HEK293 (cell line): ENCODE results near the gene PHLDB1.

Experiments used
- CTCF ChIA-PET: fragments of 350-600 bp; formaldehyde crosslinking; extraction: SDS; loops from one replicate; lab custom pipeline; 2021; ENCODE audit warnings: antibody characterized with exemption; lab: Yijun Ruan, JAX
- POLR2A ChIA-PET: fragments of 300-600 bp; formaldehyde crosslinking; extraction: SDS; loops from one replicate; lab custom pipeline; 2020; ENCODE audit warnings: antibody characterized with exemption, inconsistent platforms; lab: Yijun Ruan, JAX
- H3K27ac ChIP-seq: fragments of 200-500 bp; sonication (Bioruptor generic); 2 replicates; pipeline ENCODE4 v1.5.1; 2014; ENCODE audit warnings: low read depth, low read length, control low read depth, inconsistent platforms; ENCODE audit errors: extremely low read depth
- H3K36me3 ChIP-seq, 2 experiments: fragments of 200-500 bp in 1 of 2; sonication (Bioruptor generic) in 1 of 2; 1 replicate in 1 of 2; 2 replicates in 1 of 2; pipeline ENCODE4 v1.5.1; 2014 to 2017; ENCODE audit warnings: inconsistent platforms in 2 of 2, low read length in 2 of 2; ENCODE audit not compliant: control insufficient read depth in 2 of 2, insufficient read depth in 1 of 2
- H3K4me1 ChIP-seq: fragments of 200-500 bp; sonication (Bioruptor generic); 2 replicates; pipeline ENCODE4 v1.5.1; 2014; ENCODE audit warnings: mild to moderate bottlenecking, low read length, inconsistent platforms; ENCODE audit not compliant: control insufficient read depth, insufficient read depth
- H3K4me3 ChIP-seq: 2 replicates; pipeline ENCODE4 v1.5.1; 2011; ENCODE audit warnings: low read depth, mild to moderate bottlenecking, control low read depth, low read length, moderate library complexity
- H3K9me3 ChIP-seq: fragments of 200-500 bp; sonication (Bioruptor generic); 2 replicates; pipeline ENCODE4 v1.5.1; 2014; ENCODE audit warnings: low read depth, low read length, inconsistent platforms; ENCODE audit not compliant: control insufficient read depth, insufficient read depth
- KLF10 ChIP-seq: fragments of 450-650 bp; IDR thresholded peaks from 2 replicates; pipeline ENCODE4 v1.5.1; 2018; ENCODE audit warnings: missing biosample characterization, mild to moderate bottlenecking, missing genetic modification characterization
- REPIN1 ChIP-seq: fragments of 450-650 bp; formaldehyde crosslinking; IDR thresholded peaks from 2 replicates; pipeline ENCODE4 v1.5.1; 2017; ENCODE audit warnings: missing biosample characterization, missing genetic modification characterization, low read depth
- SALL2 ChIP-seq: fragments of 450-650 bp; formaldehyde crosslinking; IDR thresholded peaks from 2 replicates; pipeline ENCODE4 v1.5.0; 2017; ENCODE audit warnings: missing biosample characterization, mild to moderate bottlenecking, missing genetic modification characterization, borderline replicate concordance
- ZBTB8A ChIP-seq: fragments of 450-650 bp; formaldehyde crosslinking; IDR thresholded peaks from 2 replicates; pipeline ENCODE4 v1.5.1; 2016; ENCODE audit warnings: missing biosample characterization, missing genetic modification characterization
- ZFP3 ChIP-seq: fragments of 450-650 bp; formaldehyde crosslinking; IDR thresholded peaks from 2 replicates; pipeline ENCODE4 v1.5.1; 2016; ENCODE audit warnings: low read depth, missing biosample characterization, missing genetic modification characterization
- ZNF121 ChIP-seq: fragments of 450-650 bp; formaldehyde crosslinking; IDR thresholded peaks from 2 replicates; pipeline ENCODE4 v1.5.1; 2016; ENCODE audit warnings: missing biosample characterization, missing genetic modification characterization
- ZNF174 ChIP-seq: fragments of 450-650 bp; formaldehyde crosslinking; IDR thresholded peaks from 2 replicates; pipeline ENCODE4 v1.5.0; 2017; ENCODE audit warnings: missing biosample characterization, mild to moderate bottlenecking, missing genetic modification characterization
- ZNF23 ChIP-seq: fragments of 450-650 bp; formaldehyde crosslinking; IDR thresholded peaks from 2 replicates; pipeline ENCODE4 v1.5.1; 2016; ENCODE audit warnings: missing biosample characterization, missing genetic modification characterization, borderline replicate concordance
- ZNF24 ChIP-seq: fragments of 450-650 bp; formaldehyde crosslinking; IDR thresholded peaks from 2 replicates; pipeline ENCODE4 v1.5.1; 2016; ENCODE audit warnings: missing biosample characterization, missing genetic modification characterization
- ZNF324 ChIP-seq: fragments of 450-650 bp; formaldehyde crosslinking; IDR thresholded peaks from 2 replicates; pipeline ENCODE4 v1.5.1; 2016; ENCODE audit warnings: missing biosample characterization, missing genetic modification characterization
- ZNF426 ChIP-seq: fragments of 450-650 bp; formaldehyde crosslinking; IDR thresholded peaks from 2 replicates; pipeline ENCODE4 v1.5.1; 2017; ENCODE audit warnings: missing biosample characterization, missing genetic modification characterization, mild to moderate bottlenecking, inconsistent platforms, moderate library complexity
- ZNF571 ChIP-seq: fragments of 450-650 bp; formaldehyde crosslinking; IDR thresholded peaks from 2 replicates; pipeline ENCODE4 v1.5.0; 2017; ENCODE audit warnings: missing biosample characterization, missing genetic modification characterization
- ZNF785 ChIP-seq: fragments of 450-650 bp; formaldehyde crosslinking; IDR thresholded peaks from 2 replicates; pipeline ENCODE4 v1.5.1; 2016; ENCODE audit warnings: missing biosample characterization, missing genetic modification characterization
- ZNF791 ChIP-seq: fragments of 450-650 bp; formaldehyde crosslinking; IDR thresholded peaks from 2 replicates; pipeline ENCODE4 v1.5.1; 2016; ENCODE audit warnings: missing biosample characterization, missing genetic modification characterization
- TF ChIP-seq, protein P1 (sequence below): fragments of 450-650 bp; formaldehyde crosslinking; IDR thresholded peaks from 2 replicates; pipeline ENCODE4 v1.5.1; 2016; ENCODE audit warnings: missing biosample characterization, missing genetic modification characterization
- TF ChIP-seq, protein P2 (sequence below): fragments of 450-650 bp; formaldehyde crosslinking; IDR thresholded peaks from 2 replicates; pipeline ENCODE4 v1.5.1; 2016; ENCODE audit warnings: missing biosample characterization, missing genetic modification characterization, low read depth
- TF ChIP-seq, protein P3 (sequence below): fragments of 450-650 bp; formaldehyde crosslinking; IDR thresholded peaks from 2 replicates; pipeline ENCODE4 v1.5.1; 2016; ENCODE audit warnings: missing biosample characterization, missing genetic modification characterization
- TF ChIP-seq, protein P4 (sequence below): fragments of 450-650 bp; formaldehyde crosslinking; IDR thresholded peaks from 2 replicates; pipeline ENCODE4 v1.5.1; 2017; ENCODE audit warnings: missing biosample characterization, missing genetic modification characterization

PHLDB1 gene

DNA sequence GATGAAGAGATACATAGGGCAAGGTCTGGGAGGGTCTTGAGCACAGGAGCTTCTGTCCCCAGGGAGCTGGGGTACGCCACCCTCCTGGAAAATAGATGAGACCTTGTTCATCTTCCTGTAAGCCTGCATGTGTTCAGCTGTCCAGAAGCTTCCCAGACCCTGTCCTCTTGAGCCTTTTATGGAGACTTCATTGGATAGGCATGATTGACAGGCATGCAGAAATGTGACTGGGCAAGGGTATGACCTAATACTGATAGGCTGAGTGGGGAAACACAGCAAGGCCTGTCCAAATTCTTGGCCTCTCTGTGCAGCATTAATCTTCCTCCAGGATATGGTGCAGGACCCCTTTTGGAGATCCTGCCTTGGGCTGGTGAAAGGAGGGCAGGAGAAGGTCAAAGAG is 19.5 kb upstream of the PHLDB1 start:
- POLR2A ChIA-PET: no interaction called here

DNA sequence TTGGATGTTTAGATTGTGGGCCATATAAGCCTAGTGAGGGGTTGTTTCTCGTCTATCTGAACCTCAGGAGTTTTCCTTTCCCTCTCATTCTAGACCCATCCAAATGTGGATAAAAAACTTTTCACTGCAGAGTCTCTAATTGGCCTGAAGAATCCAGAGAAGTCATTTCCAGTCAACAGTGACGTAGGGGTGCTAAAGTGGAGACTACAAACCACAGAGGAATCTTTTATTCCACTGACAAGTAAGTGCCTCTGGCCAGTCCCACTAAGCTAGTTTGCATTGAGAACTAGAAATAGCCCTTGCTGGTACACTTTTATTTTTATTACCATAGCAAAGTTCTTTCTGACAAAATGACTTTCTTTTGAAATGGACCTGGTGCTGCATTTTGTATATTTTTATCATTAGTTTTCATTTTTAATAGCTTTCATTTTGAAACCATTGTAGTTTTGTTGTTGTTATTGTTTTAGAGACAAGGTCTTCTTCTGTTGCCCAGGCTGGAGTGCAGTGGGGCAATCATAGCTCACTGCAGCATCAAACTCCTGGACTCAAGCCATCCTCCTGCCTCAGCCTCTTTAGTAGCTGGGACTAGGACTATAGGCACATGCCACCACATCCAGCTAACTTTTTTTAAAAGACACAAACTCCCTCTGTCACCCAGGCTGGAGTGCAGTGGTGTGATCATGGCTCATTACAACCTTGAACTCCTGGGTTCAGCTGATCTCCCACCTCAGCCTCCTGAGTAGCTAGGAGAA is 14.6 kb upstream of the PHLDB1 start:
- no peak overlapping the region for H3K27ac ChIP-seq
- ChIA-PET POLR2A (interaction anchor here (0.7 kb wide), 1 partner anchor 27 kb away, joined by 7 read pairs; no protein-coding TSS in a partner anchor), CTCF (interaction anchor here (0.6 to 5.1 kb wide), 8 partner anchors 12 to 1478 kb away, joined by 3 to 43 read pairs (median 6); partner anchors contain the start of gene PHLDB1)
- peaks cover 61 to 89% of the 10 kb centered on the region in 2 experiments for H3K36me3 ChIP-seq
- TF ChIP-seq ZNF571 (tag by site-specific recombination) (no peak), ZNF24 (tag by site-specific recombination) (no peak), ZNF121 (tag by site-specific recombination) (no peak), ZNF23 (no peak), ZNF426 (tag by site-specific recombination) (no peak), SALL2 (tag by site-specific recombination) (no peak), ZNF174 (tag by site-specific recombination) (no peak), KLF10 (no peak)
- TF ChIP-seq, protein P1, sequence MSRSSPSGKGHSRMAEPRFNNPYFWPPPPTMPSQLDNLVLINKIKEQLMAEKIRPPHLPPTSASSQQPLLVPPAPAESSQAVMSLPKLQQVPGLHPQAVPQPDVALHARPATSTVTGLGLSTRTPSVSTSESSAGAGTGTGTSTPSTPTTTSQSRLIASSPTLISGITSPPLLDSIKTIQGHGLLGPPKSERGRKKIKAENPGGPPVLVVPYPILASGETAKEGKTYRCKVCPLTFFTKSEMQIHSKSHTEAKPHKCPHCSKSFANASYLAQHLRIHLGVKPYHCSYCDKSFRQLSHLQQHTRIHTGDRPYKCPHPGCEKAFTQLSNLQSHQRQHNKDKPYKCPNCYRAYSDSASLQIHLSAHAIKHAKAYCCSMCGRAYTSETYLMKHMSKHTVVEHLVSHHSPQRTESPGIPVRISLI (tag by site-specific recombination): no peak
- TF ChIP-seq, all 188 proteins: peak for 0
- no peaks in the 10 kb centered on the region for H3K9me3 ChIP-seq
- H3K4me1 ChIP-seq: no peaks in the 10 kb centered on the region
- no peak overlapping the region for H3K4me3 ChIP-seq

More for the DNA sequence above, 19.5 kb upstream of the PHLDB1 start:
- Histone ChIP-seq H3K4me1 (no peaks in the 10 kb centered on the region), H3K4me3 (no peak overlapping the region), H3K36me3 (peaks cover 57 to 92% of the 10 kb centered on the region in 2 experiments), H3K27ac (no peak overlapping the region), H3K9me3 (no peaks in the 10 kb centered on the region)
- CTCF ChIA-PET: no interaction called here
- TF ChIP-seq ZNF791 (tag by site-specific recombination): no peak
- TF ChIP-seq, protein P2, sequence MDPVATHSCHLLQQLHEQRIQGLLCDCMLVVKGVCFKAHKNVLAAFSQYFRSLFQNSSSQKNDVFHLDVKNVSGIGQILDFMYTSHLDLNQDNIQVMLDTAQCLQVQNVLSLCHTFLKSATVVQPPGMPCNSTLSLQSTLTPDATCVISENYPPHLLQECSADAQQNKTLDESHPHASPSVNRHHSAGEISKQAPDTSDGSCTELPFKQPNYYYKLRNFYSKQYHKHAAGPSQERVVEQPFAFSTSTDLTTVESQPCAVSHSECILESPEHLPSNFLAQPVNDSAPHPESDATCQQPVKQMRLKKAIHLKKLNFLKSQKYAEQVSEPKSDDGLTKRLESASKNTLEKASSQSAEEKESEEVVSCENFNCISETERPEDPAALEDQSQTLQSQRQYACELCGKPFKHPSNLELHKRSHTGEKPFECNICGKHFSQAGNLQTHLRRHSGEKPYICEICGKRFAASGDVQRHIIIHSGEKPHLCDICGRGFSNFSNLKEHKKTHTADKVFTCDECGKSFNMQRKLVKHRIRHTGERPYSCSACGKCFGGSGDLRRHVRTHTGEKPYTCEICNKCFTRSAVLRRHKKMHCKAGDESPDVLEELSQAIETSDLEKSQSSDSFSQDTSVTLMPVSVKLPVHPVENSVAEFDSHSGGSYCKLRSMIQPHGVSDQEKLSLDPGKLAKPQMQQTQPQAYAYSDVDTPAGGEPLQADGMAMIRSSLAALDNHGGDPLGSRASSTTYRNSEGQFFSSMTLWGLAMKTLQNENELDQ: no peak
- TF ChIP-seq, protein P3, sequence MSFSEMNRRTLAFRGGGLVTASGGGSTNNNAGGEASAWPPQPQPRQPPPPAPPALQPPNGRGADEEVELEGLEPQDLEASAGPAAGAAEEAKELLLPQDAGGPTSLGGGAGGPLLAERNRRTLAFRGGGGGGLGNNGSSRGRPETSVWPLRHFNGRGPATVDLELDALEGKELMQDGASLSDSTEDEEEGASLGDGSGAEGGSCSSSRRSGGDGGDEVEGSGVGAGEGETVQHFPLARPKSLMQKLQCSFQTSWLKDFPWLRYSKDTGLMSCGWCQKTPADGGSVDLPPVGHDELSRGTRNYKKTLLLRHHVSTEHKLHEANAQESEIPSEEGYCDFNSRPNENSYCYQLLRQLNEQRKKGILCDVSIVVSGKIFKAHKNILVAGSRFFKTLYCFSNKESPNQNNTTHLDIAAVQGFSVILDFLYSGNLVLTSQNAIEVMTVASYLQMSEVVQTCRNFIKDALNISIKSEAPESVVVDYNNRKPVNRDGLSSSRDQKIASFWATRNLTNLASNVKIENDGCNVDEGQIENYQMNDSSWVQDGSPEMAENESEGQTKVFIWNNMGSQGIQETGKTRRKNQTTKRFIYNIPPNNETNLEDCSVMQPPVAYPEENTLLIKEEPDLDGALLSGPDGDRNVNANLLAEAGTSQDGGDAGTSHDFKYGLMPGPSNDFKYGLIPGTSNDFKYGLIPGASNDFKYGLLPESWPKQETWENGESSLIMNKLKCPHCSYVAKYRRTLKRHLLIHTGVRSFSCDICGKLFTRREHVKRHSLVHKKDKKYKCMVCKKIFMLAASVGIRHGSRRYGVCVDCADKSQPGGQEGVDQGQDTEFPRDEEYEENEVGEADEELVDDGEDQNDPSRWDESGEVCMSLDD (tag by site-specific recombination): no peak
- TF ChIP-seq ZBTB8A: no peak
- no peak for TF ChIP-seq ZNF324 (tag by site-specific recombination)
- TF ChIP-seq, protein P4, sequence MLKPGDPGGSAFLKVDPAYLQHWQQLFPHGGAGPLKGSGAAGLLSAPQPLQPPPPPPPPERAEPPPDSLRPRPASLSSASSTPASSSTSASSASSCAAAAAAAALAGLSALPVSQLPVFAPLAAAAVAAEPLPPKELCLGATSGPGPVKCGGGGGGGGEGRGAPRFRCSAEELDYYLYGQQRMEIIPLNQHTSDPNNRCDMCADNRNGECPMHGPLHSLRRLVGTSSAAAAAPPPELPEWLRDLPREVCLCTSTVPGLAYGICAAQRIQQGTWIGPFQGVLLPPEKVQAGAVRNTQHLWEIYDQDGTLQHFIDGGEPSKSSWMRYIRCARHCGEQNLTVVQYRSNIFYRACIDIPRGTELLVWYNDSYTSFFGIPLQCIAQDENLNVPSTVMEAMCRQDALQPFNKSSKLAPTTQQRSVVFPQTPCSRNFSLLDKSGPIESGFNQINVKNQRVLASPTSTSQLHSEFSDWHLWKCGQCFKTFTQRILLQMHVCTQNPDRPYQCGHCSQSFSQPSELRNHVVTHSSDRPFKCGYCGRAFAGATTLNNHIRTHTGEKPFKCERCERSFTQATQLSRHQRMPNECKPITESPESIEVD (tag by site-specific recombination): no peak
- no peak for TF ChIP-seq ZFP3 (tag by site-specific recombination)
- no peak for TF ChIP-seq REPIN1 (tag by site-specific recombination)
- TF ChIP-seq ZNF785 (tag by site-specific recombination): no peak
